Esophagus muscularis mucosa (tissue), 4 donors: ENCODE data around the gene AGGF1.

Source experiments
- EP300 ChIP-seq: sonication (generic); formaldehyde crosslinking; IDR thresholded peaks from one replicate; pipeline ENCODE4 v1.6.1; 2017; ENCODE audit warnings: antibody characterized with exemption
- POLR2A ChIP-seq: fragments of 450-650 bp; IDR thresholded peaks from one replicate; pipeline ENCODE4 v1.6.1; 2017; ENCODE audit warnings: antibody characterized with exemption, moderate library complexity, mild to moderate bottlenecking, low read depth
- POLR2AphosphoS5 ChIP-seq, 2 donors: sonication (generic); formaldehyde crosslinking; IDR thresholded peaks; one replicate each; pipeline ENCODE4 v1.6.1; 2017; ENCODE audit warnings: antibody characterized with exemption in 2 of 2
- TF ChIP-seq, protein P1 (sequence below), 3 experiments: fragments of 200-600 bp in 2 of 3; fragments of 450-650 bp in 1 of 3; sonication (generic) in 2 of 3; IDR thresholded peaks; one replicate each; pipeline ENCODE4 v1.5.1; 2017 to 2019; ENCODE audit warnings: antibody characterized with exemption in 3 of 3, mild to moderate bottlenecking in 2 of 3, moderate library complexity in 1 of 3

DNA sequence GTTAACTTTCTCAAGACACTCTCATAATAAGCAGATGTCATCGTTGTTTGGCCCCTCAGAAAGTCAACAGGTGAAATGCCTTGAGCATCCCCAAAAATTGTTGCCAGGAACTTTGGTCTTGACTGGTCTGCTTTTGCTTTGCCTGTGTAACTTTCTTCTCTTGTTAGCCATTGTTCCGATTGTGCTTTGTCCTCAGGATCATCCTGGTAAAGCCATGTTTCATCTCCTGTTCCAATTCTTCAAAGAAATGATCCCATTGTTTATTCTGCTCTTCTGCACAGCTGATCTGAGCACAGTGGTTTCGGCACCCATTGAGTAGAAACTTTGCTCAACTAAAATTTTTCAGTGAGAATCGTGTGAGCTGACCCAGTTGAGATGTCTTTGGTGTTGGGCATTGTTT, 65.0 kb downstream of the AGGF1 start:
- no peak for TF ChIP-seq POLR2AphosphoS5 (IDR thresholded peaks at IDR 0.05)
- TF ChIP-seq, protein P1, sequence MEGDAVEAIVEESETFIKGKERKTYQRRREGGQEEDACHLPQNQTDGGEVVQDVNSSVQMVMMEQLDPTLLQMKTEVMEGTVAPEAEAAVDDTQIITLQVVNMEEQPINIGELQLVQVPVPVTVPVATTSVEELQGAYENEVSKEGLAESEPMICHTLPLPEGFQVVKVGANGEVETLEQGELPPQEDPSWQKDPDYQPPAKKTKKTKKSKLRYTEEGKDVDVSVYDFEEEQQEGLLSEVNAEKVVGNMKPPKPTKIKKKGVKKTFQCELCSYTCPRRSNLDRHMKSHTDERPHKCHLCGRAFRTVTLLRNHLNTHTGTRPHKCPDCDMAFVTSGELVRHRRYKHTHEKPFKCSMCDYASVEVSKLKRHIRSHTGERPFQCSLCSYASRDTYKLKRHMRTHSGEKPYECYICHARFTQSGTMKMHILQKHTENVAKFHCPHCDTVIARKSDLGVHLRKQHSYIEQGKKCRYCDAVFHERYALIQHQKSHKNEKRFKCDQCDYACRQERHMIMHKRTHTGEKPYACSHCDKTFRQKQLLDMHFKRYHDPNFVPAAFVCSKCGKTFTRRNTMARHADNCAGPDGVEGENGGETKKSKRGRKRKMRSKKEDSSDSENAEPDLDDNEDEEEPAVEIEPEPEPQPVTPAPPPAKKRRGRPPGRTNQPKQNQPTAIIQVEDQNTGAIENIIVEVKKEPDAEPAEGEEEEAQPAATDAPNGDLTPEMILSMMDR (IDR thresholded peaks at IDR 0.05) = no peak
- TF ChIP-seq POLR2A = no peak
- no peak for TF ChIP-seq EP300
